HepG2 (cell line): Measurements from ENCODE around the gene PCYT2. TPM values are rescaled to one million over a fixed set of nuclear protein-coding genes. Genes with fewer than 3 reads are reported as not detected.

Experiments used
- ARID3A ChIP-seq: IDR thresholded peaks from 2 replicates; pipeline ENCODE4 v1.6.1; 2012; ENCODE audit warnings: low read depth, low read length, improper control_type of control experiment
- ATF4 ChIP-seq, 2 experiments: fragments of 450-650 bp in 1 of 2; sonication (generic) in 1 of 2; formaldehyde crosslinking; IDR thresholded peaks; 2 replicates each; pipeline versions ENCODE4 v1.5.0 to v1.8.0; 2020 to 2022; ENCODE audit warnings: mild to moderate bottlenecking in 1 of 2, missing genetic modification reagents in 1 of 2
- FLYWCH1 ChIP-seq: sonication (generic); formaldehyde crosslinking; IDR thresholded peaks from 2 replicates; pipeline ENCODE4 v1.8.1; 2023; ENCODE audit warnings: mild to moderate bottlenecking, missing genetic modification reagents
- GLI4 ChIP-seq: sonication (generic); formaldehyde crosslinking; IDR thresholded peaks from 2 replicates; pipeline ENCODE4 v1.5.1; 2020; ENCODE audit warnings: missing genetic modification reagents, mild to moderate bottlenecking, moderate library complexity, borderline replicate concordance
- HDAC6 ChIP-seq: fragments of 200-600 bp; sonication (generic); IDR thresholded peaks from 2 replicates; pipeline ENCODE4 v1.7.0; 2017; ENCODE audit warnings: mild to moderate bottlenecking, antibody characterized with exemption, low read length, low read depth
- KLF11 ChIP-seq: IDR thresholded peaks from 2 replicates; pipeline ENCODE4 v1.6.1; 2016; ENCODE audit warnings: missing compliant biosample characterization
- LCORL ChIP-seq, 2 experiments: fragments of 450-650 bp in 1 of 2; sonication (generic) in 1 of 2; formaldehyde crosslinking in 1 of 2; IDR thresholded peaks; 2 replicates each; pipeline versions ENCODE4 v1.5.0 to v1.6.1; 2017 to 2020; ENCODE audit warnings: antibody characterized with exemption in 1 of 2, missing genetic modification reagents in 1 of 2
- NFIB ChIP-seq: sonication (generic); formaldehyde crosslinking; IDR thresholded peaks from 2 replicates; pipeline ENCODE4 v1.9.0; 2021; ENCODE audit warnings: missing genetic modification reagents, mild to moderate bottlenecking, borderline replicate concordance
- RAD51 ChIP-seq: fragments of 450-650 bp; IDR thresholded peaks from 2 replicates; pipeline ENCODE4 v1.6.1; 2016; ENCODE audit warnings: borderline replicate concordance
- RXRA ChIP-seq: sonication (generic); formaldehyde crosslinking; IDR thresholded peaks from 2 replicates; pipeline ENCODE4 v1.5.1; 2020; ENCODE audit warnings: missing genetic modification reagents
- SNAI1 ChIP-seq: sonication (generic); formaldehyde crosslinking; IDR thresholded peaks from 2 replicates; pipeline ENCODE4 v1.5.0; 2020; ENCODE audit warnings: mild to moderate bottlenecking, missing genetic modification reagents, borderline replicate concordance
- SSRP1 ChIP-seq: IDR thresholded peaks from 2 replicates; pipeline ENCODE4 v1.6.1; 2016; ENCODE audit warnings: control low read depth
- ZFP90 ChIP-seq: sonication (generic); formaldehyde crosslinking; IDR thresholded peaks from 2 replicates; pipeline ENCODE4 v1.8.0; 2022; ENCODE audit warnings: missing genetic modification reagents, mild to moderate bottlenecking, inconsistent platforms, borderline replicate concordance
- ZHX2 ChIP-seq, 2 experiments: sonication (generic) in 1 of 2; formaldehyde crosslinking in 1 of 2; IDR thresholded peaks; 2 replicates each; pipeline versions ENCODE4 v1.6.1 to v1.9.0; 2014 to 2022; ENCODE audit warnings: antibody characterized with exemption in 1 of 2, borderline replicate concordance in 1 of 2, inconsistent platforms in 1 of 2, low read depth in 1 of 2, missing genetic modification reagents in 1 of 2
- ZNF12 ChIP-seq: sonication (generic); formaldehyde crosslinking; IDR thresholded peaks from 2 replicates; pipeline ENCODE4 v1.5.0; 2020; ENCODE audit warnings: missing genetic modification reagents
- ZNF274 ChIP-seq: sonication (generic); formaldehyde crosslinking; IDR thresholded peaks from 2 replicates; pipeline ENCODE4 v1.5.1; 2020; ENCODE audit warnings: mild to moderate bottlenecking, missing genetic modification reagents
- ZNF570 ChIP-seq: sonication (generic); formaldehyde crosslinking; IDR thresholded peaks from 2 replicates; pipeline ENCODE4 v1.4.0; 2020; ENCODE audit warnings: mild to moderate bottlenecking, missing genetic modification reagents, borderline replicate concordance
- ZNF770 ChIP-seq: sonication (generic); formaldehyde crosslinking; IDR thresholded peaks from 2 replicates; pipeline ENCODE4 v1.5.0; 2020; ENCODE audit warnings: mild to moderate bottlenecking, missing genetic modification reagents
- polyA plus RNA-seq, 8 experiments: library from polyadenylated mRNA; depleted of rRNA in 3 of 8; stranded (reverse) in 7 of 8; unstranded in 1 of 8; fragments of >200 nt; fragmentation: Illumina TruSeq in 4 of 8; extraction: Trizol in 4 of 8; gene quantifications; 2 replicates each; pipeline versions ENCODE4 v1.2.1 to v1.2.3, GENCODE V29; 2011 to 2016; ENCODE audit warnings: low read depth in 4 of 8, missing spikeins in 1 of 8, mixed read lengths in 1 of 8; ENCODE audit not compliant: insufficient read depth in 1 of 8
- total RNA-seq, 5 experiments: library from RNA; depleted of rRNA; stranded (reverse); fragments of >200 nt; fragmentation: Illumina TruSeq; extraction: Trizol; gene quantifications; 2 replicates each; pipeline ENCODE4 v1.2.3, GENCODE V29; 2016; ENCODE audit warnings: low read depth in 1 of 5

The PCYT2 gene
- total and polyA plus RNA-seq, 2 of the 13 experiments (the other 11 are each of a cell fraction or from before 2014, with no cell fraction given): 147 to 297 TPM

GRCh38 chr17:81958633-81959342, 47.6 kb upstream of the PCYT2 start (continued):
- TF ChIP-seq ARID3A: no peak
- peak; percentile 83; the same call in 1 of the 2 replicates for TF ChIP-seq SSRP1
- no peak for TF ChIP-seq HDAC6
- TF ChIP-seq ZNF770 (CRISPR knock-in tag): 0 out of 2 replicates have a peak, but pooled peaks have one; percentile 38
- TF ChIP-seq RXRA (CRISPR knock-in tag): peak; percentile 87
- no peak for TF ChIP-seq RAD51
- no peak for TF ChIP-seq ATF4 (CRISPR knock-in tag; IDR thresholded peaks at IDR 0.05)
- no peak for TF ChIP-seq NFIB (CRISPR knock-in tag)
- TF ChIP-seq ZFP90 (CRISPR knock-in tag): no peak
- peak; percentile 36; the same call in 1 of the 2 replicates for TF ChIP-seq ZNF274 (CRISPR knock-in tag)
- 0 out of 2 replicates have a peak, but pooled peaks have one; percentile 17 for TF ChIP-seq FLYWCH1 (CRISPR knock-in tag)
- TF ChIP-seq ZNF12 (CRISPR knock-in tag): no peak
- no peak for TF ChIP-seq KLF11
- no peak for TF ChIP-seq ZHX2 (IDR thresholded peaks at IDR 0.05; ENCODE audit: low read depth)
- TF ChIP-seq ZHX2 (CRISPR knock-in tag; IDR thresholded peaks at IDR 0.05; ENCODE audit: borderline replicate concordance): no peak
- TF ChIP-seq ZNF570 (CRISPR knock-in tag): no peak
- TF ChIP-seq LCORL (IDR thresholded peaks at IDR 0.05): no peak
- TF ChIP-seq LCORL (CRISPR knock-in tag; IDR thresholded peaks at IDR 0.05): no peak; the same call in 1 of the 2 replicates
- peak; percentile 16; the same call in 1 of the 2 replicates for TF ChIP-seq GLI4 (CRISPR knock-in tag)
- peak; percentile 77; the same call in 1 of the 2 replicates for TF ChIP-seq SNAI1 (CRISPR knock-in tag)
